Posterior cingulate gyrus (tissue), 11 donors: ENCODE data around the gene GABRD.

Experiments used
- DNase-seq, 10 donors: peaks; one replicate each; pipeline versions ENCODE4 v3.0.0 to v3.0.0-alpha.2; 2020 to 2021; ENCODE audit warnings: mixed read lengths in 3 of 10
- intact Hi-C: fragments of 100-400 bp; cut with DNase I; formaldehyde crosslinking; loops from one replicate; pipeline ENCODE4 v1.15.1; 2023

GABRD gene

DNA sequence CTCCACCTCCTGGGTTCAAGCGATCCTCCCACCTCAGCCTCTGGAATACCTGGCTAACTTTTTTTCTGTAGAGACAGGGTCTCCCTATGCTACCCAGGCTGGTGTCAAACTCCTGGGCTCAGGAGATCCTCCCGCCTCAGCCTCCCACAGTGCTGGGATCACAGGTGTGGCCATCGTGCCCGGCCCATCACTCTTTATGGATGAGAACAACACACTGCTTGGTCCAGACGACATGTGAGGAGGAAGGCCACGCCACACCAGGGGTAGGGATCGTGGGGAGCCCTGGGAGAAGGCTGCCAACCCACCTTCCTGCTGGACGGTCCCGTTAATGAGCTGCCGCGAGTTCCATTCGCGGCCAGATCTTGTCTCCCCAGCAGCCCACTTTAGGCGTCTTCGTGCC, 5.0 kb upstream of the GABRD start:
- intact Hi-C loops, result no loop called here
- no peak for DNase-seq

DNA sequence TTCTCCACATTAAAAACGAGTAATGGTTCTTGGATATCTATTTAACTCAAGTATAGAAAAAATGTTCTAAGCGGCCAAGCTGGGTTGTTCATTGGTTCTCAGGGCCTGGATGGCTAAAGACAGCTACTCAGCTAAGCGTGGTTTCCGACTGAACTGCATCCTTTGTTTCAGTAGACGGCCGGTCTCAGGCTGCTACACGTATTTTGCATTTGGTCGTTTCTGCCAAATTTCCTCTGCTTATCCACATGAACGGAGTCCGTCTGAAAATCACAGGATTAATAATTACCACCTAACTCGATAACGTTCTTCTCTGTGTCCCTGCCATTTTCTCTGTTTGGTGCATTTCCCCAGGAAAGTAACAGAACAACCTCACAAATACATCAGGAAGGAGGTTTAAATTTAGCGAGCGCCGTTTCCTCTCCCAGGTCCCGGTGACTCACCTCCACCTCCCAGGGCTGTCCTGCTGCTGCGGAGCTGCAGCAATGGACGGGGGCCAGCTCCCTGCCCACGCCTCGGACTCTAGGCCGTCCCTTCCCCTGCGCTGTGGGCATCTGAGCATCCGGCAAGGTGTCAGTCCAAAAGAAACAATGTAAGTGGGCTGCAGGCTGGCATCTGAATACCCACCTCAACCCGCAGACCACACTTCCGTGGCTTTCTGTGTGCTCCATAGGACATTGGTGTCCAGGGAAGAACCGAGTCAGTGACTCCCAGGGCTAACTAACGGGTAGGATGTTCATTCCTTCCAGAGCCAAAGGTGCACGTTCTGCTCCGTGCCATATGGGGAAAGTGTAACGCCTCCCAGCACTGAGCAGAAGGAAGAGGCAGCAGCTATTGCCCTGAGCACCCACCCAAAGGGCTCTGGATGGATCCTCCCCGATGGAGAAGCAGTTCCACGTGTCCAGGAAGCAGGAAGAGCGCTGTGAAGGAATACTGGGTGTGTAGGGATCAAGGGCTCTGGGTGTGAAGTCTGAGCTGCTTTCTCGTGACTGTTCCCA, 4.1 kb upstream of the GABRD start:
- DNase-seq, result peak in 2 of 10 donors; percentile 78 to 86
- intact Hi-C loops, result no loop called here

DNA sequence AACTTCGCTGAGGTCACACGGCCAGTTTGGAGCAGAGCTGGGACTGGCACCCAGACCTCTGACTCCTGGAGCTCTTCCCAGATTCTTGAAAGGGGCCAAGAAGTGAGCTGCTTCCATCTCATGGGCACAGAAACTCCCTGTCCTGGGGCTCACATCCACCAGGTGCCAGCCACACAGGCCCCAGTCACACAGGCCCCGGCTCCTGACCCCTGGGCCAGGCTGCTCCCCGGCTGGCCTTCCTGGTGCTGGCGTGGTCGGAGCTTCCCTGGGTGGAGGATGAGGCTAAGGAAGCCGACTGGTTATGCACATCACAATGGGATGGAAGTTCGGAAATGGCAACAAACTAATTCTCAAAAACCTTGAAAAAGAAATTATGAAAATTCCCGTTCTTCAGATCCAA, 3.0 kb upstream of the GABRD start:
- intact Hi-C loops, result no loop called here
- DNase-seq, result no peak

DNA sequence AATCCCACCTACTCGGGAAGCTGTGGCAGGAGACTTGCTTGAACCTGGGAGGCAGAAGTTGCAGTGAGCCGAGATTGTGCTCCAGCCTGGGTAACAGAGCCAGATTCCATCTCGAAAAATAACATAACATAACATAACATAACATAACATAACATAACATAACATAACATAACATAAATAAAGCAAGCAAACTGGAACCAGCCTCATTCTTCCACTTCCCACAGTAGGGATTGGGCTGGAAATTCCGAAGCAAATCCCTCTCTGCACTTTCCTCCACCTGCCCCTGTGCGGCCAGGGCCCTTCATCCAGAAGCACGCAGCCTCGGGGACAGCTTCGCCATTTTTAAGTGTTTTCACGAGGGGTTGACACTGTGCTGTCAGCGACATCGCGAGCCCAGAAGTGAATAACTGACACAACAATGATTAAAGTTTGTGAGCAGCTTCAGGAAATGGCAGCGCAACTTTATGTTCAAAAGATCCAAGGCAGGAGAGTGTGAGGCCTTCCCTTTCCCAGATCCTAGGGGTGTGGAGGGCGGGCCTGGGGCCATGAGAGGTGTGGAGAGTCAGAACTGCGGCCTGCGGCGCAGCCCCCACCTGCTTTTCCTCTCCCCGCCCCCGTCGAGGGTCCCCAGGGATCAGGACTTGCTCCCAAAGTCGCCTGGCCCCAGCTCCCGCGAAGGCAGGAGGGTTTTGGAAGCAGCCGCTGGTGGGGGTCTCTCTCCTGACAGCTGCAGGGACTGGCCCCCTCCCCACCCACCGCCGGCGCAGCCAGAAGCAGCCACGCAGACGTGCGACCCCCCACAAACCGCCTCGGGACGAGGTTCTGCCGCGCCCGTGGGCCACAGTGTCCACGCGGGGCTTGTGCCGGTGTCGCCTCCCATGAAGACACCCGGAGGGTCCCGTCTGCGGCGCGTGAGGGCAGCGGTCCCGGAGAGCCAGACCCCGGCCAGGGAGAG, 651 bp upstream of the GABRD start:
- DNase-seq, result no peak
- intact Hi-C loops, result no loop called here

- intact Hi-C loops, result no loop called here
- DNase-seq, result peak in 1 of 10 donors; percentile 84
These were observed 595 bp downstream of the GABRD start for GRCh38 chr1:2019571-2020309.

- no peak for DNase-seq
- intact Hi-C loops, result no loop called here
These were observed 1.1 kb downstream of the GABRD start for GRCh38 chr1:2020310-2020655.

DNA sequence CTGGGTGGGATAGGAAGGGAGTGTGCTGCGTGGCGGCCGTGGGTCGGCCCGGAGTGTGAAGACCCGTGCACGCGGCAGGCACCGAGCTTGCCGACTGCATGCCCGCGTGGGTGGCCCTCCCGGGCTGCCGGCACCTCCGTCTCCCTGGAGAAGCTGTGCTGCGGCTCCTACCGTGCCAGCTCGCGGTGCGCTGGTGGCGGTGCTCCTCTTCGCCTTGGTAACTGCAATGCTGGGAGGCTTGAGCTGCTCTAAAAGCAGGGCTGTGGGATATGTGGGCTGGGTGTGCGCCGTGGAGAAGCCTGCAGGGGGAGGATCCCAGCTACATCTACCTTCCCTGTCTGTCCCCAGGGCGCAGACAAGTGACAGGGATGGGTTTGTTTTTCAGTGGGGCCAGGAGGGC, 2.4 kb downstream of the GABRD start:
- DNase-seq, result peak in 8 of 10 donors; percentile 64 to 97 (median 78)
- intact Hi-C loops, result no loop called here

- DNase-seq, result peak in 1 of 10 donors; percentile 82
- intact Hi-C loops, result no loop called here
These were observed 3.1 kb downstream of the GABRD start for GRCh38 chr1:2022063-2022770.

GRCh38 chr1:2023187-2023586, 4.0 kb downstream of the GABRD start:
- DNase-seq, result no peak
- intact Hi-C loops, result no loop called here

DNA sequence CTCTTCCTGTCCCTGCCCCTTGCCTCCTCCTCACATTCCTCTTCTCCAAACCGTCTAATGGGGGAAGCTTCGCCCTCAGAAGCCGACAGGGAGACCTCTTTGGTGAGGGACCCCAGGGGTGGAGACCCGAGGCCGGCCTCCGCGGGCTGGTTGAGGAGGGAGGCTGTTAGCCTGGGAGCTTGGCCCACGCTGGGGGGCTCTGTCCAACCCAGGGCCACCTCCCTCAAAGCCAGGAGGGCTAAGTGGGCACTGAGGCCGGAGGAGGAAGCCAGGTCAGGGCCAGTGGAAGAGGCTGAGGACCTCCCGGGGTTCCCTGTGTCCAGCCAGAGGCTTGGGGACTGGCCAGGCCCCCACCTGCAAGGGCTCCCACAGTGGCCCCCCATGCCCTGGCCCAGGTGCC, 5.3 kb downstream of the GABRD start:
- intact Hi-C loops, result no loop called here

GRCh38 chr1:2024887-2025286, 5.7 kb downstream of the GABRD start:
- DNase-seq, result no peak
- intact Hi-C loops, result no loop called here

More for the DNA sequence above, 5.3 kb downstream of the GABRD start:
- no peak for DNase-seq

DNA sequence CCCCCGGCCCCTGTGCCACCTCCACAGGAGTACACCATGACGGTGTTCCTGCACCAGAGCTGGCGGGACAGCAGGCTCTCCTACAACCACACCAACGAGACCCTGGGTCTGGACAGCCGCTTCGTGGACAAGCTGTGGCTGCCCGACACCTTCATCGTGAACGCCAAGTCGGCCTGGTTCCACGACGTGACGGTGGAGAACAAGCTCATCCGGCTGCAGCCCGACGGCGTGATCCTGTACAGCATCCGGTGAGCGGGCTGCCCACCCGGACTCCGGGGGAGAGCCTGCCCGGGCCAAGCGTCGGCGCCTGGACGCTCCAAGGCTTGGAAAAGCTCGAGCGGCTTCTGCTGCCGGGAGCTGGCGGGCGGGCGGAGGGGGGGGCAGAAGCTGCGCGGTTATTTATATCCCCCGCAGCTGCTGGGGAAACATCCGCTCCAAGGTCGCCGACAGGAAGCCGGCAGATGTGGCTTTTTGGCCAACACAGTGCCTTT, 6.4 kb downstream of the GABRD start:
- DNase-seq, result peak in 3 of 10 donors; percentile 44 to 89 (median 87)
- intact Hi-C loops, result no loop called here

GRCh38 chr1:2027961-2028583, 8.9 kb downstream of the GABRD start:
- intact Hi-C loops, result no loop called here
- DNase-seq, result peak in 1 of 10 donors; percentile 77

- intact Hi-C loops, result no loop called here
- peak in 3 of 10 donors; percentile 2 to 82 (median 67) for DNase-seq
These were observed 9.9 kb downstream of the GABRD start for GRCh38 chr1:2028870-2029560.

GRCh38 chr1:2029561-2029960, 10.4 kb downstream of the GABRD start:
- intact Hi-C loops, result no loop called here
- peak in 1 of 10 donors; percentile 68 for DNase-seq

DNA sequence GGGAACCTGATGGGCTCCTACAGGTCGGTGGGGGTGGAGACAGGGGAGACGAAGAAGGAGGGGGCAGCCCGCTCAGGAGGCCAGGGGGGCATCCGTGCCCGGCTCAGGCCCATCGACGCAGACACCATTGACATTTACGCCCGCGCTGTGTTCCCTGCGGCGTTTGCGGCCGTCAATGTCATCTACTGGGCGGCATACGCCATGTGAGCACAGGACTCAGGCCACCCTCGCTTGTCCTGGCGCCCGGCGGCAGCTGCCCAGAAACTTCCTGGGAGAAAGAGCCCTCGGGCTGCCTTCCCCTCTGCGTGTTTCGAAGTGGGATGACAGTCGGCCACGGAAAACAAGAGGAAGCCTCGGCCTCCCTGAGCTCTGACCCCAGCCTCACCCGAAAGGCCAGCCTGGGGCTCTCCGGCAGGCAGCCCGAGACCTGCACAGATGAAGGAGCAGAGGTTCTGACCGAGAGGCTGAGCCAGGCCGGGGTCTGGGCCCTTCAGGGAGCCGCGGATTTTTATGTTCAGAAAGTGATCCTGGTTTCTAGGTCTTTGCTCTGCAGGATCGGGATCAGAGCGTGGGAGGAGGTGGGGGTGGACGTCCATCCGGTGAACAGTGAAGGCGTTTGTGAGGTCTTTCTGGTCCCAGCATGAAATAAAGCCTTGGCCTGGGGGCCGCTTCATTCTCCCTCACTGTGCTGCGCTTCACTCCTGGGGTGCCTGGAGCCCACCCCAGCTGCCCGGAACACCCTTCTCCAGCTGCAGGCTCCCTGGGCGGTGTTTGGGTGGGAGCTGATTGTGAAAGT, 11.1 kb downstream of the GABRD start:
- peak in 2 of 10 donors; percentile 5 to 68 for DNase-seq
- intact Hi-C loops, result no loop called here
